K562 (cell line): ENCODE data around the gene LRP1. TPM values are rescaled to one million over a fixed set of nuclear protein-coding genes. Genes with fewer than 3 reads are reported as not detected.
A peak's percentile ranks its signal among the peaks of the same experiment; 100 is the strongest.

Experiments
- CBFA2T2 ChIP-seq: fragments of 450-650 bp; conservative IDR thresholded peaks from 2 replicates; pipeline ENCODE4 v1.6.1; 2017; ENCODE audit warnings: mild to moderate bottlenecking
- CC2D1A ChIP-seq: fragments of 450-650 bp; IDR thresholded peaks from 2 replicates; pipeline ENCODE4 v1.6.1; 2017; ENCODE audit warnings: mild to moderate bottlenecking
- CCAR2 ChIP-seq: fragments of 200-400 bp; formaldehyde crosslinking; IDR thresholded peaks from 2 replicates; pipeline ENCODE4 v1.6.1; 2017; ENCODE audit warnings: mild to moderate bottlenecking, low read depth, low read length
- CHD2 ChIP-seq: IDR thresholded peaks from 2 replicates; pipeline ENCODE4 v1.6.1; 2011; ENCODE audit warnings: low read depth, low read length
- CHD4 ChIP-seq: fragments of 200-600 bp; sonication (generic); IDR thresholded peaks from 3 replicates; pipeline ENCODE4 v1.6.1; 2012; ENCODE audit warnings: low read depth, mild to moderate bottlenecking, mixed read lengths, low read length, inconsistent platforms; ENCODE audit not compliant: insufficient read depth, insufficient replicate concordance, poor library complexity, severe bottlenecking
- EHMT2 ChIP-seq: fragments of 450-650 bp; IDR thresholded peaks from 2 replicates; pipeline ENCODE4 v1.6.1; 2018; ENCODE audit warnings: antibody characterized with exemption
- ESRRB ChIP-seq: fragments of 250-450 bp; sonication (Bioruptor Pico); IDR thresholded peaks from 2 replicates; pipeline ENCODE4 v1.5.0; 2020; ENCODE audit warnings: mild to moderate bottlenecking, moderate library complexity, borderline replicate concordance
- GATA2 ChIP-seq: sonication (generic); formaldehyde crosslinking; IDR thresholded peaks from 2 replicates; pipeline ENCODE4 v1.4.0; 2020; ENCODE audit warnings: mild to moderate bottlenecking, missing genetic modification reagents
- HDAC1 ChIP-seq, 2 experiments: fragments of 450-650 bp; IDR thresholded peaks; 2 replicates each; pipeline ENCODE4 v1.6.1; 2016 to 2017; ENCODE audit warnings: inconsistent platforms in 1 of 2, mild to moderate bottlenecking in 1 of 2, moderate library complexity in 1 of 2
- HEY1 ChIP-seq: fragments of 250-450 bp; sonication (Bioruptor Pico); IDR thresholded peaks from 2 replicates; pipeline ENCODE4 v1.5.0; 2020; ENCODE audit warnings: mild to moderate bottlenecking, moderate library complexity, borderline replicate concordance
- HOXB6 ChIP-seq: fragments of 250-450 bp; sonication (Bioruptor Pico); IDR thresholded peaks from 2 replicates; pipeline ENCODE4 v1.5.1; 2022; ENCODE audit warnings: mild to moderate bottlenecking, borderline replicate concordance
- KLF10 ChIP-seq: fragments of 250-450 bp; sonication (Bioruptor Pico); IDR thresholded peaks from 2 replicates; pipeline ENCODE4 v1.6.1; 2021; ENCODE audit warnings: matching md5 sums
- MECOM ChIP-seq: fragments of 250-450 bp; sonication (Bioruptor Pico); IDR thresholded peaks from 2 replicates; pipeline ENCODE4 v1.8.0; 2022; ENCODE audit warnings: inconsistent platforms
- MED1 ChIP-seq: sonication (generic); formaldehyde crosslinking; IDR thresholded peaks from 2 replicates; pipeline ENCODE4 v1.8.1; 2023; ENCODE audit warnings: missing genetic modification reagents, borderline replicate concordance
- OTX1 ChIP-seq: fragments of 450-650 bp; formaldehyde crosslinking; IDR thresholded peaks from 2 replicates; pipeline ENCODE4 v1.4.0; 2022; ENCODE audit warnings: mild to moderate bottlenecking
- SMAD3 ChIP-seq: fragments of 450-650 bp; formaldehyde crosslinking; conservative IDR thresholded peaks from 2 replicates; pipeline ENCODE4 v1.4.0; 2020; ENCODE audit warnings: mild to moderate bottlenecking
- SMARCA5 ChIP-seq: fragments of 450-650 bp; IDR thresholded peaks from 2 replicates; pipeline ENCODE4 v1.6.1; 2016
- SMC3 ChIP-seq: conservative IDR thresholded peaks from 2 replicates; pipeline ENCODE4 v1.6.1; 2011; ENCODE audit warnings: low read depth, low read length, improper control_type of control experiment; ENCODE audit not compliant: insufficient read depth
- ZNF12 ChIP-seq: sonication (generic); formaldehyde crosslinking; IDR thresholded peaks from 2 replicates; pipeline ENCODE4 v1.4.0; 2020; ENCODE audit warnings: mild to moderate bottlenecking, missing genetic modification reagents
- ZNF140 ChIP-seq: fragments of 250-450 bp; sonication (Bioruptor Pico); IDR thresholded peaks from 2 replicates; pipeline ENCODE4 v1.8.0; 2021; ENCODE audit warnings: moderate library complexity, mild to moderate bottlenecking, inconsistent platforms
- ZNF436 ChIP-seq: fragments of 250-450, 450-650 bp; sonication (Bioruptor Pico); formaldehyde crosslinking; IDR thresholded peaks from 2 replicates; pipeline ENCODE4 v1.7.0; 2020; ENCODE audit warnings: mild to moderate bottlenecking
- ZNF830 ChIP-seq: fragments of 250-450 bp; sonication (Bioruptor Pico); IDR thresholded peaks from 2 replicates; pipeline ENCODE4 v1.5.0; 2021; ENCODE audit warnings: mild to moderate bottlenecking
- ZZZ3 ChIP-seq: fragments of 450-650 bp; IDR thresholded peaks from 2 replicates; pipeline ENCODE4 v1.6.1; 2016; ENCODE audit warnings: antibody characterized with exemption, mild to moderate bottlenecking, moderate library complexity
- polyA plus RNA-seq, 8 experiments: library from polyadenylated mRNA; depleted of rRNA in 4 of 8; stranded (reverse) in 5 of 8; unstranded in 3 of 8; fragments of >200 nt; fragmentation: Nextera tagmentation in 2 of 8; fragmentation: Illumina TruSeq in 1 of 8; extraction: Ambion mirVana in 2 of 8; extraction: Trizol in 1 of 8; gene quantifications; 2 replicates each; pipeline versions ENCODE4 v1.2.1 to v1.2.3, GENCODE V29; 2011 to 2014; ENCODE audit warnings: inconsistent platforms in 1 of 8, missing spikeins in 1 of 8
- total RNA-seq, 7 experiments: library from RNA; depleted of rRNA in 6 of 7; stranded (reverse); fragments of >200 nt in 6 of 7; fragmentation: Illumina TruSeq in 2 of 7; extraction: Trizol in 2 of 7; gene quantifications; 2 replicates each; pipeline versions ENCODE4 v1.2.1 to v1.2.3, GENCODE V29; 2011 to 2021; ENCODE audit warnings: low replicate concordance in 1 of 7
- TF ChIP-seq, protein P1 (sequence below): fragments of 150-350 bp; conservative IDR thresholded peaks from 2 replicates; pipeline ENCODE4 v1.6.1; 2014; ENCODE audit warnings: low read length
- TF ChIP-seq, protein P2 (sequence below): sonication (generic); formaldehyde crosslinking; IDR thresholded peaks from 2 replicates; pipeline ENCODE4 v1.8.1; 2023; ENCODE audit warnings: mild to moderate bottlenecking, missing genetic modification reagents
- TF ChIP-seq, protein P3 (sequence below): sonication (generic); formaldehyde crosslinking; IDR thresholded peaks from 2 replicates; pipeline ENCODE4 v1.4.0; 2020; ENCODE audit warnings: mild to moderate bottlenecking, missing genetic modification reagents

LRP1 gene
- total and polyA plus RNA-seq, 9 of the 15 experiments (the other 6 are each of a cell fraction or from before 2014, with no cell fraction given) = 0.04 to 0.64 (median 0.19) TPM; not detected in 2

DNA sequence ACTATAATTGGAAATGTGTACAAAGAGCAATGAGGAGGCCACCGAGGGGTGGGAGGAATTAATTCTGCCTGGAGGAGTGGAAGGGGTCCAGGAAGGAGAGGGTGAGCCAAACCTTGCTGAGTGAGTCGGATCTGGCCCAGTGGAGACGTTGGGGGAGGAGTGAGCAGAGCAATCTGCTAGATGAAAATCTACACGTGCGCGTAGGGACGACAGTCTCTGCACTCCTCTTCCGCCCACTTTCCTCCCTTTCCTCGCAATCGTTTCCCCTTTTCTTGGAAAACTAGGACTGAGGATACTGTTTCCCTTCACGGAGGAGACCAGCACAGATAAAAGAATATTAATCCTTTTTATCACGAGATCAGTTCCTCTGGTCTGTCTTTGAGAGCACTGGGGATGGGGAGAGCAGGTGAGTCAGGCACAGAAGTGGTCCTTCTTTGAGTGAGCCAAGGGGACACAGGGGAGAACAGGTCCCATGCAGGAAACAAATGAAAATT lies 42.2 kb upstream of the LRP1 start (continued):
- TF ChIP-seq ZNF436 (CRISPR knock-in tag) = no peak
- peak; percentile 68 for TF ChIP-seq GATA2 (CRISPR knock-in tag)
- no peak for TF ChIP-seq CCAR2
- no peak for TF ChIP-seq CHD4
- TF ChIP-seq, protein P1, sequence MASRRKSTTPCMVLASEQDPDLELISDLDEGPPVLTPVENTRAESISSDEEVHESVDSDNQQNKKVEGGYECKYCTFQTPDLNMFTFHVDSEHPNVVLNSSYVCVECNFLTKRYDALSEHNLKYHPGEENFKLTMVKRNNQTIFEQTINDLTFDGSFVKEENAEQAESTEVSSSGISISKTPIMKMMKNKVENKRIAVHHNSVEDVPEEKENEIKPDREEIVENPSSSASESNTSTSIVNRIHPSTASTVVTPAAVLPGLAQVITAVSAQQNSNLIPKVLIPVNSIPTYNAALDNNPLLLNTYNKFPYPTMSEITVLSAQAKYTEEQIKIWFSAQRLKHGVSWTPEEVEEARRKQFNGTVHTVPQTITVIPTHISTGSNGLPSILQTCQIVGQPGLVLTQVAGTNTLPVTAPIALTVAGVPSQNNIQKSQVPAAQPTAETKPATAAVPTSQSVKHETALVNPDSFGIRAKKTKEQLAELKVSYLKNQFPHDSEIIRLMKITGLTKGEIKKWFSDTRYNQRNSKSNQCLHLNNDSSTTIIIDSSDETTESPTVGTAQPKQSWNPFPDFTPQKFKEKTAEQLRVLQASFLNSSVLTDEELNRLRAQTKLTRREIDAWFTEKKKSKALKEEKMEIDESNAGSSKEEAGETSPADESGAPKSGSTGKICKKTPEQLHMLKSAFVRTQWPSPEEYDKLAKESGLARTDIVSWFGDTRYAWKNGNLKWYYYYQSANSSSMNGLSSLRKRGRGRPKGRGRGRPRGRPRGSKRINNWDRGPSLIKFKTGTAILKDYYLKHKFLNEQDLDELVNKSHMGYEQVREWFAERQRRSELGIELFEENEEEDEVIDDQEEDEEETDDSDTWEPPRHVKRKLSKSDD = no peak
- no peak for TF ChIP-seq CHD2
- no peak for TF ChIP-seq ZZZ3
- TF ChIP-seq HEY1 (CRISPR knock-in tag) = no peak
- TF ChIP-seq HDAC1 (IDR thresholded peaks at IDR 0.05) = peak in 1 of 2 experiments; percentile 60; a peak in 1 of 4 replicates
- no peak for TF ChIP-seq CC2D1A
- TF ChIP-seq, protein P2, sequence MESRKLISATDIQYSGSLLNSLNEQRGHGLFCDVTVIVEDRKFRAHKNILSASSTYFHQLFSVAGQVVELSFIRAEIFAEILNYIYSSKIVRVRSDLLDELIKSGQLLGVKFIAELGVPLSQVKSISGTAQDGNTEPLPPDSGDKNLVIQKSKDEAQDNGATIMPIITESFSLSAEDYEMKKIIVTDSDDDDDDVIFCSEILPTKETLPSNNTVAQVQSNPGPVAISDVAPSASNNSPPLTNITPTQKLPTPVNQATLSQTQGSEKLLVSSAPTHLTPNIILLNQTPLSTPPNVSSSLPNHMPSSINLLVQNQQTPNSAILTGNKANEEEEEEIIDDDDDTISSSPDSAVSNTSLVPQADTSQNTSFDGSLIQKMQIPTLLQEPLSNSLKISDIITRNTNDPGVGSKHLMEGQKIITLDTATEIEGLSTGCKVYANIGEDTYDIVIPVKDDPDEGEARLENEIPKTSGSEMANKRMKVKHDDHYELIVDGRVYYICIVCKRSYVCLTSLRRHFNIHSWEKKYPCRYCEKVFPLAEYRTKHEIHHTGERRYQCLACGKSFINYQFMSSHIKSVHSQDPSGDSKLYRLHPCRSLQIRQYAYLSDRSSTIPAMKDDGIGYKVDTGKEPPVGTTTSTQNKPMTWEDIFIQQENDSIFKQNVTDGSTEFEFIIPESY (CRISPR knock-in tag) = no peak
- TF ChIP-seq ZNF140 = no peak
- peak; percentile 56; the same call in 1 of the 2 replicates for TF ChIP-seq MECOM (CRISPR knock-in tag)
- no peak for TF ChIP-seq SMAD3
- TF ChIP-seq SMARCA5 = no peak
- no peak for TF ChIP-seq ZNF830 (CRISPR knock-in tag)
- TF ChIP-seq, protein P3, sequence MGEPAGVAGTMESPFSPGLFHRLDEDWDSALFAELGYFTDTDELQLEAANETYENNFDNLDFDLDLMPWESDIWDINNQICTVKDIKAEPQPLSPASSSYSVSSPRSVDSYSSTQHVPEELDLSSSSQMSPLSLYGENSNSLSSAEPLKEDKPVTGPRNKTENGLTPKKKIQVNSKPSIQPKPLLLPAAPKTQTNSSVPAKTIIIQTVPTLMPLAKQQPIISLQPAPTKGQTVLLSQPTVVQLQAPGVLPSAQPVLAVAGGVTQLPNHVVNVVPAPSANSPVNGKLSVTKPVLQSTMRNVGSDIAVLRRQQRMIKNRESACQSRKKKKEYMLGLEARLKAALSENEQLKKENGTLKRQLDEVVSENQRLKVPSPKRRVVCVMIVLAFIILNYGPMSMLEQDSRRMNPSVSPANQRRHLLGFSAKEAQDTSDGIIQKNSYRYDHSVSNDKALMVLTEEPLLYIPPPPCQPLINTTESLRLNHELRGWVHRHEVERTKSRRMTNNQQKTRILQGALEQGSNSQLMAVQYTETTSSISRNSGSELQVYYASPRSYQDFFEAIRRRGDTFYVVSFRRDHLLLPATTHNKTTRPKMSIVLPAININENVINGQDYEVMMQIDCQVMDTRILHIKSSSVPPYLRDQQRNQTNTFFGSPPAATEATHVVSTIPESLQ (CRISPR knock-in tag) = 0 out of 2 replicates have a peak, but pooled peaks have one; percentile 42
- no peak for TF ChIP-seq SMC3
- TF ChIP-seq CBFA2T2 = no peak
- no peak for TF ChIP-seq ESRRB (CRISPR knock-in tag)
- TF ChIP-seq KLF10 (CRISPR knock-in tag) = no peak
- TF ChIP-seq HOXB6 (CRISPR knock-in tag) = no peak
- TF ChIP-seq OTX1 (CRISPR knock-in tag) = no peak
- TF ChIP-seq MED1 = no peak
- no peak for TF ChIP-seq ZNF12 (CRISPR knock-in tag)
- TF ChIP-seq EHMT2 = no peak
